Neural cell (in vitro differentiated cells): ENCODE measurements around the gene CXXC4.

ENCODE experiments used
- EZH2 ChIP-seq: fragments of 200-600, 300-800 bp; shearing (Covaris generic), sonication (generic); IDR thresholded peaks from 2 replicates; pipeline ENCODE4 v1.6.1; 2014; ENCODE audit warnings: antibody characterized with exemption, low read length, borderline replicate concordance, mild to moderate bottlenecking; ENCODE audit not compliant: insufficient read depth, poor library complexity, severe bottlenecking
- POLR2AphosphoS5 ChIP-seq: IDR thresholded peaks from 2 replicates; pipeline ENCODE4 v1.6.1; 2012
- REST ChIP-seq: IDR thresholded peaks from 2 replicates; pipeline ENCODE4 v1.6.1; 2012; ENCODE audit warnings: borderline replicate concordance
- SMC3 ChIP-seq: fragments of 450-650 bp; conservative IDR thresholded peaks from 2 replicates; pipeline ENCODE4 v1.6.1; 2014; ENCODE audit warnings: antibody characterized with exemption, mild to moderate bottlenecking, moderate library complexity; ENCODE audit not compliant: poor library complexity
- TAF1 ChIP-seq: IDR thresholded peaks from 2 replicates; pipeline ENCODE4 v1.6.1; 2012; ENCODE audit warnings: low read depth
- TF ChIP-seq, protein P1 (sequence below): fragments of 450-650 bp; IDR thresholded peaks from 2 replicates; pipeline ENCODE4 v1.5.1; 2014; ENCODE audit warnings: antibody characterized with exemption, mild to moderate bottlenecking, moderate library complexity; ENCODE audit not compliant: poor library complexity, severe bottlenecking

- TF ChIP-seq, protein P1, sequence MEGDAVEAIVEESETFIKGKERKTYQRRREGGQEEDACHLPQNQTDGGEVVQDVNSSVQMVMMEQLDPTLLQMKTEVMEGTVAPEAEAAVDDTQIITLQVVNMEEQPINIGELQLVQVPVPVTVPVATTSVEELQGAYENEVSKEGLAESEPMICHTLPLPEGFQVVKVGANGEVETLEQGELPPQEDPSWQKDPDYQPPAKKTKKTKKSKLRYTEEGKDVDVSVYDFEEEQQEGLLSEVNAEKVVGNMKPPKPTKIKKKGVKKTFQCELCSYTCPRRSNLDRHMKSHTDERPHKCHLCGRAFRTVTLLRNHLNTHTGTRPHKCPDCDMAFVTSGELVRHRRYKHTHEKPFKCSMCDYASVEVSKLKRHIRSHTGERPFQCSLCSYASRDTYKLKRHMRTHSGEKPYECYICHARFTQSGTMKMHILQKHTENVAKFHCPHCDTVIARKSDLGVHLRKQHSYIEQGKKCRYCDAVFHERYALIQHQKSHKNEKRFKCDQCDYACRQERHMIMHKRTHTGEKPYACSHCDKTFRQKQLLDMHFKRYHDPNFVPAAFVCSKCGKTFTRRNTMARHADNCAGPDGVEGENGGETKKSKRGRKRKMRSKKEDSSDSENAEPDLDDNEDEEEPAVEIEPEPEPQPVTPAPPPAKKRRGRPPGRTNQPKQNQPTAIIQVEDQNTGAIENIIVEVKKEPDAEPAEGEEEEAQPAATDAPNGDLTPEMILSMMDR: no peak
- TF ChIP-seq EZH2 (no peak), POLR2AphosphoS5 (no peak), TAF1 (no peak), SMC3 (no peak), REST (no peak)
Measured at GRCh38 chr4:104444685-104445084, 50.0 kb downstream of the CXXC4 start.
